Measurements from ENCODE around the gene KDM4B. TPM values are rescaled to one million over a fixed set of nuclear protein-coding genes. Genes with fewer than 3 reads are reported as not detected.

Gene KDM4B
- total RNA-seq, 1 donor from 2014 or later = 46.0 TPM

- no peak for TF ChIP-seq CTCF (IDR thresholded peaks at IDR 0.05)
- intact Hi-C loops (cut with DNase I) = loop anchor here (1.0 to 5.0 kb wide), 2 partner anchors 78 to 529 kb away; no protein-coding TSS in a partner anchor
- Histone ChIP-seq H3K4me3 (peak overlapping the region; percentile 31 to 44), H3K9me3 (no peaks in the 10 kb centered on the region), H3K4me1 (peaks cover 22 to 30% of the 10 kb centered on the region in 2 donors), H3K27me3 (no peaks in the 10 kb centered on the region), H3K27ac (peak overlapping the region in 1 of 2 donors; percentile 53), H3K36me3 (peaks cover 8 to 9% of the 10 kb centered on the region in 2 donors)
- DNase-seq (ENCODE audit: low spot score in 2 of 2) = peak; percentile 35 to 85
Observed at GRCh38 chr19:5048727-5049553, 80.0 kb downstream of the KDM4B start.

GRCh38 chr19:5049561-5049960 is 80.6 kb downstream of the KDM4B start:
- H3K27me3 ChIP-seq = no peaks in the 10 kb centered on the region
- no peaks in the 10 kb centered on the region for H3K9me3 ChIP-seq
- H3K4me1 ChIP-seq = peaks cover 22 to 30% of the 10 kb centered on the region in 2 donors
- no peak for TF ChIP-seq CTCF (IDR thresholded peaks at IDR 0.05)
- peak overlapping the region in 1 of 2 donors; percentile 53 for H3K27ac ChIP-seq
- no peak overlapping the region for H3K4me3 ChIP-seq
- intact Hi-C loops (cut with DNase I) = loop anchor here (5.0 kb wide), 1 partner anchor 78 kb away; no protein-coding TSS in a partner anchor
- no peak for DNase-seq (ENCODE audit: low spot score in 2 of 2)
- peaks cover 8 to 9% of the 10 kb centered on the region in 2 donors for H3K36me3 ChIP-seq

- no peak for TF ChIP-seq CTCF (IDR thresholded peaks at IDR 0.05)
- peaks cover 8 to 9% of the 10 kb centered on the region in 2 donors for H3K36me3 ChIP-seq
- intact Hi-C loops (cut with DNase I) = no loop called here
Observed at GRCh38 chr19:5050067-5050656, 81.2 kb downstream of the KDM4B start.

GRCh38 chr19:5050905-5051304 is 82.0 kb downstream of the KDM4B start:
- intact Hi-C loops (cut with DNase I) = no loop called here
- no peaks in the 10 kb centered on the region for H3K9me3 ChIP-seq
- H3K4me3 ChIP-seq = no peak overlapping the region
- no peak for TF ChIP-seq CTCF (IDR thresholded peaks at IDR 0.05)
- H3K27me3 ChIP-seq = no peaks in the 10 kb centered on the region
- no peak for DNase-seq (ENCODE audit: low spot score in 2 of 2)
- no peak overlapping the region for H3K27ac ChIP-seq
- H3K36me3 ChIP-seq = peaks cover 8 to 9% of the 10 kb centered on the region in 2 donors
- H3K4me1 ChIP-seq = peaks cover 20 to 29% of the 10 kb centered on the region in 2 donors

More at GRCh38 chr19:5050067-5050656, 81.2 kb downstream of the KDM4B start:
- H3K27me3 ChIP-seq = no peaks in the 10 kb centered on the region
- no peaks in the 10 kb centered on the region for H3K9me3 ChIP-seq
- no peak overlapping the region for H3K27ac ChIP-seq
- no peak for DNase-seq (ENCODE audit: low spot score in 2 of 2)
- H3K4me1 ChIP-seq = peaks cover 22 to 30% of the 10 kb centered on the region in 2 donors
- H3K4me3 ChIP-seq = no peak overlapping the region

GRCh38 chr19:5051619-5052018 is 82.7 kb downstream of the KDM4B start:
- Histone ChIP-seq H3K4me1 (peaks cover 17 to 22% of the 10 kb centered on the region in 2 donors), H3K36me3 (peaks cover 8 to 9% of the 10 kb centered on the region in 2 donors), H3K4me3 (no peak overlapping the region), H3K27ac (no peak overlapping the region), H3K9me3 (no peaks in the 10 kb centered on the region), H3K27me3 (no peaks in the 10 kb centered on the region)
- DNase-seq (ENCODE audit: low spot score in 2 of 2) = no peak
- intact Hi-C loops (cut with DNase I) = no loop called here
- TF ChIP-seq CTCF (IDR thresholded peaks at IDR 0.05) = no peak
